Glutamatergic neuron (in vitro differentiated cells): ENCODE data around the gene PLEKHB2. TPM values are rescaled to one million over a fixed set of nuclear protein-coding genes. Genes with fewer than 3 reads are reported as not detected.

Experiments
- DNase-seq: peaks from one replicate; pipeline ENCODE4 v3.0.0; 2022
- H3K27ac Mint-ChIP-seq: one replicate; pipeline ENCODE4 v1.8.0; 2020; ENCODE audit warnings: mild to moderate bottlenecking, mixed read lengths, inconsistent platforms; ENCODE audit not compliant: unreplicated experiment
- H3K27me3 Mint-ChIP-seq: one replicate; pipeline ENCODE4 v1.8.0; 2020; ENCODE audit warnings: mild to moderate bottlenecking, moderate library complexity, mixed read lengths, inconsistent platforms; ENCODE audit not compliant: unreplicated experiment
- H3K36me3 Mint-ChIP-seq: one replicate; pipeline ENCODE4 v1.8.0; 2020; ENCODE audit warnings: mild to moderate bottlenecking, mixed read lengths, inconsistent platforms; ENCODE audit not compliant: unreplicated experiment
- H3K4me1 Mint-ChIP-seq: one replicate; pipeline ENCODE4 v1.8.0; 2020; ENCODE audit warnings: mild to moderate bottlenecking, low read depth, mixed read lengths, inconsistent platforms; ENCODE audit not compliant: unreplicated experiment
- H3K4me3 Mint-ChIP-seq: one replicate; pipeline ENCODE4 v1.8.0; 2020; ENCODE audit warnings: mild to moderate bottlenecking, mixed read lengths, inconsistent platforms; ENCODE audit not compliant: unreplicated experiment
- H3K9me3 Mint-ChIP-seq: one replicate; pipeline ENCODE4 v1.8.0; 2020; ENCODE audit warnings: mild to moderate bottlenecking, moderate library complexity, mixed read lengths, inconsistent platforms; ENCODE audit not compliant: unreplicated experiment
- total RNA-seq: library from RNA; stranded (reverse); fragmentation: NEBNext Ultra II Directional; extraction: Animal tissue kit (Norgen Biotek cat#: 25700); gene quantifications from one replicate; pipeline ENCODE4 v1.2.1, GENCODE V29; 2021; ENCODE audit not compliant: unreplicated experiment
- TF ChIP-seq, protein P1 (sequence below): fragments of 200-600 bp; sonication (generic); IDR thresholded peaks from one replicate; pipeline ENCODE4 v1.5.0; 2021; ENCODE audit not compliant: partially characterized antibody, unreplicated experiment

Gene PLEKHB2
- total RNA-seq, 1 donor from 2014 or later, result 42.4 TPM

DNA sequence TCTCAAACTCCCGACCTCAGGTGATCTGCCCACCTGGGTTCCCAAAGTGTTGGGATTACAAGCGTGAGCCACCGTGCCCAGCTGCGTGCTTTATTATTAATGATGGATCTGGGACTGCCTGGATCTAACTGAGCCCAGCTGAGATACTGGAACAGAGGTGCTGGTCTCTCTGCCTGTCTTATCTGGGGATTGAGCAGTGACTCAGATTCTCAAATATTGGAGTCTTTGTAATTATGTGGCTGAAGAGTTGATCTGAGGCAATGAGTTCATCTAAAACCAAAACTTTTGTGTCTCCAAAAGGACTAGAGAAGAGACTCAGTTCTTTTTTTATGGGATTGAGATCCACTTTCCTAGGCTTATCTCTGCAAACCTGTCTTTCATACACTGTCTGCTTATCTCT, 16.3 kb downstream of the PLEKHB2 start:
- TF ChIP-seq, protein P1, sequence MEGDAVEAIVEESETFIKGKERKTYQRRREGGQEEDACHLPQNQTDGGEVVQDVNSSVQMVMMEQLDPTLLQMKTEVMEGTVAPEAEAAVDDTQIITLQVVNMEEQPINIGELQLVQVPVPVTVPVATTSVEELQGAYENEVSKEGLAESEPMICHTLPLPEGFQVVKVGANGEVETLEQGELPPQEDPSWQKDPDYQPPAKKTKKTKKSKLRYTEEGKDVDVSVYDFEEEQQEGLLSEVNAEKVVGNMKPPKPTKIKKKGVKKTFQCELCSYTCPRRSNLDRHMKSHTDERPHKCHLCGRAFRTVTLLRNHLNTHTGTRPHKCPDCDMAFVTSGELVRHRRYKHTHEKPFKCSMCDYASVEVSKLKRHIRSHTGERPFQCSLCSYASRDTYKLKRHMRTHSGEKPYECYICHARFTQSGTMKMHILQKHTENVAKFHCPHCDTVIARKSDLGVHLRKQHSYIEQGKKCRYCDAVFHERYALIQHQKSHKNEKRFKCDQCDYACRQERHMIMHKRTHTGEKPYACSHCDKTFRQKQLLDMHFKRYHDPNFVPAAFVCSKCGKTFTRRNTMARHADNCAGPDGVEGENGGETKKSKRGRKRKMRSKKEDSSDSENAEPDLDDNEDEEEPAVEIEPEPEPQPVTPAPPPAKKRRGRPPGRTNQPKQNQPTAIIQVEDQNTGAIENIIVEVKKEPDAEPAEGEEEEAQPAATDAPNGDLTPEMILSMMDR, result no peak
- no peak overlapping the region for H3K4me3 Mint-ChIP-seq

DNA sequence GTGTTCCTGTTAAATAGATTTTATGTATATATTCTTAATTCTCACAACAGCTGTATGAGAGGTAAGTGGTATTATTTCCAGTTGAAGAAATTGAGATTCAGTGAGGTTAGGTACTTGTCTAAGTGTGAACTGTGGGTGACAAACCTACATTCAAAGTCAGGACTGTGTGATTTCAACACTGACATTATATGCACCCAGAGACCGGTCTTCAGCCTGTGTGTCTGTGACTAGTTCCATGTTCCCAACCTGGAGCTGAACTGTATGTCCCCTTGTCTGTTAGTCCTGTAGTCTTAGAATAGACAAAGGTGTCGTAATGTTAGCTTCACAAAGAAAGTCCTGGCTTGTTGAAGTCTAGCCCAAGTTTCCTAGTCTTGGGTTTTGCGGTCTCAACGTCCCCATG, 17.4 kb downstream of the PLEKHB2 start:
- Mint-ChIP-seq H3K4me3 (no peak overlapping the region), H3K27me3 (peaks cover 3% of the 10 kb centered on the region)
- no peak for DNase-seq

More for the DNA sequence above, 16.3 kb downstream of the PLEKHB2 start:
- H3K27me3 Mint-ChIP-seq, result peaks cover 3% of the 10 kb centered on the region
- no peak for DNase-seq
- H3K4me1 Mint-ChIP-seq, result peaks cover 13% of the 10 kb centered on the region
- no peak overlapping the region for H3K27ac Mint-ChIP-seq
- H3K9me3 Mint-ChIP-seq, result no peaks in the 10 kb centered on the region
- no peaks in the 10 kb centered on the region for H3K36me3 Mint-ChIP-seq

DNA sequence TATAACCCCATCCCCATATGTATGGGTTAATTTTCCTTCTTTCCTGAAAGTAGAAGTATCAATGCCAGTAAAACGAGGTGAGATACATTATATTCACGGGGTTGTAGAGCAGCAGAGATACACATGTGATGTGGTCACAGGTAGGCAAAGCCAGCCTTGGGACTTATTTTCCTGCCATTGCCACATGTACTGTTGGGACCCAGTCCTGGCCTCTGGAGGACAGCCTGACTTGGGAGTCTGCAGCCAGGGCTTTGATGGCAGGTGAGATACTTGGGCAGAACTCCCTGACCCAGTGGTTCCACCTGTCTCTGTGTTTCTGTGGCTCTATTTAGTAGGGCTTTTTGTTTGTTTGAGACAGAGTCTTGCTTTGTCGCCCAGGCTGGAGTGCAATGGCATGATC, 18.1 kb downstream of the PLEKHB2 start:
- no peak for DNase-seq
- Mint-ChIP-seq H3K36me3 (no peaks in the 10 kb centered on the region), H3K27me3 (peaks cover 3% of the 10 kb centered on the region), H3K9me3 (no peaks in the 10 kb centered on the region), H3K4me1 (peaks cover 6% of the 10 kb centered on the region), H3K4me3 (no peak overlapping the region), H3K27ac (no peak overlapping the region)
- TF ChIP-seq, protein P1, result no peak

More for the DNA sequence above, 17.4 kb downstream of the PLEKHB2 start:
- Mint-ChIP-seq H3K4me1 (peaks cover 11% of the 10 kb centered on the region), H3K9me3 (no peaks in the 10 kb centered on the region), H3K27ac (no peak overlapping the region), H3K36me3 (no peaks in the 10 kb centered on the region)
- TF ChIP-seq, protein P1, result no peak

- H3K4me3 Mint-ChIP-seq, result no peak overlapping the region
- DNase-seq, result no peak
- TF ChIP-seq, protein P1, result no peak
- H3K9me3 Mint-ChIP-seq, result no peaks in the 10 kb centered on the region
- no peaks in the 10 kb centered on the region for H3K4me1 Mint-ChIP-seq
- peaks cover 9% of the 10 kb centered on the region for H3K36me3 Mint-ChIP-seq
- H3K27ac Mint-ChIP-seq, result no peak overlapping the region
- H3K27me3 Mint-ChIP-seq, result peaks cover 4% of the 10 kb centered on the region
These were observed 20.1 kb downstream of the PLEKHB2 start for GRCh38 chr2:131125195-131125757.

DNA sequence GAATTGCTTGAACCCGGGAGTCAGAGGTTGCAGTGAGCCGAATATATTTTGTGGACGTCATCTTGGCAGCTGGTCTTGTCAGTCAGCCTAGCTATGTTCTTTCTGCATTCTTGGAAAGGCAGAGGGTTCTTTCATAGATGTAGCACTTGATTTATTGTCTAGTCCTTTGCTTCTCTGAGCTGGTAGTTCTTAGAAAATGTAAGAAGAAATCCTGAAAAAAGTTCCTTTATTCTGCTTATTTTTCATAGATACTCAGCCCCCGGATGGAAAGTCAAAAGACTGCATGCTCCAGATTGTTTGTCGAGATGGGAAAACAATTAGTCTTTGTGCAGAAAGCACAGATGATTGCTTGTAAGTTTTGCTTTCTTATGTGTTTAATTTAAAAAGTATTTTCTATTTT, 21.3 kb downstream of the PLEKHB2 start:
- peaks cover 9% of the 10 kb centered on the region for H3K36me3 Mint-ChIP-seq
- DNase-seq, result no peak
- peaks cover 4% of the 10 kb centered on the region for H3K27me3 Mint-ChIP-seq
- H3K9me3 Mint-ChIP-seq, result no peaks in the 10 kb centered on the region
- TF ChIP-seq, protein P1, result no peak
- no peaks in the 10 kb centered on the region for H3K4me1 Mint-ChIP-seq
- no peak overlapping the region for H3K4me3 Mint-ChIP-seq
- no peak overlapping the region for H3K27ac Mint-ChIP-seq
